ENCODE results near the gene USPL1.

DNA sequence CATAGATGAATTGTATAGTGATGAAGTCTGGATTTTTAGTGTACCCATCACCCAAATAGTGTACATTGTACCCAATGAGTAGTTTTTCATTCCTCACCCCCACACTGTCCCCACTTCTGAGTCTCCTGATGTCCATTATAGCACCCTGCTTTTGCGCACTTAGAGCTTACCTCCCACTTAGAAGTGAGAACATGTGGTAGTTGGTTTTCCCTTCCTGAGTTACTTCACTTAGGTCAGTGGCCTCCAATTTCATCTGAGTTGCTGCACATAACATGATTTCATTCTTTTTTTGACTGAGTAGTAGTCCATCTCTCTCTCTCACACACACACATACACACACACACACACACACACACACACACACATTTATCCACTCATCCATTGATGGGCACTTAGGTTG, 74.4 kb downstream of the USPL1 start:
- TF ChIP-seq PATZ1 (CRISPR knock-in tag; IDR thresholded peaks at IDR 0.05; ENCODE audit: borderline replicate concordance) (no peak), ZC3H10 (CRISPR knock-in tag; IDR thresholded peaks at IDR 0.05) (no peak), ESRRG (CRISPR knock-in tag; IDR thresholded peaks at IDR 0.05) (no peak), ZFP3 (CRISPR knock-in tag; IDR thresholded peaks at IDR 0.05) (no peak), GLIS3 (CRISPR knock-in tag; IDR thresholded peaks at IDR 0.05) (no peak), ZNF565 (CRISPR knock-in tag; conservative IDR thresholded peaks at IDR 0.05; ENCODE audit: low read depth) (no peak), OSR1 (CRISPR knock-in tag; IDR thresholded peaks at IDR 0.05) (no peak), RARB (CRISPR knock-in tag; IDR thresholded peaks at IDR 0.05) (no peak), ISL1 (CRISPR knock-in tag; IDR thresholded peaks at IDR 0.05) (no peak), TCF4 (CRISPR knock-in tag; IDR thresholded peaks at IDR 0.05; ENCODE audit: borderline replicate concordance) (no peak), SNAI2 (CRISPR knock-in tag; IDR thresholded peaks at IDR 0.05) (no peak), ZNF8 (CRISPR knock-in tag; IDR thresholded peaks at IDR 0.05) (no peak), CSDC2 (CRISPR knock-in tag; IDR thresholded peaks at IDR 0.05) (no peak)
- TF ChIP-seq, protein P1, sequence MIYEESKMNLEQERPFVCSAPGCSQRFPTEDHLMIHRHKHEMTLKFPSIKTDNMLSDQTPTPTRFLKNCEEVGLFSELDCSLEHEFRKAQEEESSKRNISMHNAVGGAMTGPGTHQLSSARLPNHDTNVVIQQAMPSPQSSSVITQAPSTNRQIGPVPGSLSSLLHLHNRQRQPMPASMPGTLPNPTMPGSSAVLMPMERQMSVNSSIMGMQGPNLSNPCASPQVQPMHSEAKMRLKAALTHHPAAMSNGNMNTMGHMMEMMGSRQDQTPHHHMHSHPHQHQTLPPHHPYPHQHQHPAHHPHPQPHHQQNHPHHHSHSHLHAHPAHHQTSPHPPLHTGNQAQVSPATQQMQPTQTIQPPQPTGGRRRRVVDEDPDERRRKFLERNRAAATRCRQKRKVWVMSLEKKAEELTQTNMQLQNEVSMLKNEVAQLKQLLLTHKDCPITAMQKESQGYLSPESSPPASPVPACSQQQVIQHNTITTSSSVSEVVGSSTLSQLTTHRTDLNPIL (CRISPR knock-in tag; IDR thresholded peaks at IDR 0.05; ENCODE audit: low read depth), result no peak

Data from SK-N-SH treated with all-trans-retinoic acid at 6 μM for 48 hours (cell line).